Gastroesophageal sphincter (tissue), 3 donors: Measurements from ENCODE around the gene CNTNAP2.

Experiments used
- CTCF ChIP-seq, 4 experiments: fragments of 200-600 bp in 2 of 4; fragments of 450-650 bp in 2 of 4; sonication (generic) in 1 of 4; IDR thresholded peaks; one replicate each; pipeline ENCODE4 v1.5.1; 2017 to 2019; ENCODE audit warnings: antibody characterized with exemption in 4 of 4, mild to moderate bottlenecking in 2 of 4, moderate library complexity in 2 of 4
- EP300 ChIP-seq: sonication (generic); formaldehyde crosslinking; IDR thresholded peaks from one replicate; pipeline ENCODE4 v1.6.1; 2017; ENCODE audit warnings: antibody characterized with exemption, mild to moderate bottlenecking
- POLR2A ChIP-seq, 2 donors: fragments of 450-650 bp; IDR thresholded peaks; one replicate each; pipeline ENCODE4 v1.6.1; 2017; ENCODE audit warnings: antibody characterized with exemption in 2 of 2, mild to moderate bottlenecking in 2 of 2, moderate library complexity in 1 of 2
- POLR2AphosphoS5 ChIP-seq: sonication (generic); formaldehyde crosslinking; IDR thresholded peaks from one replicate; pipeline ENCODE4 v1.6.1; 2017; ENCODE audit warnings: antibody characterized with exemption

- TF ChIP-seq CTCF (IDR thresholded peaks at IDR 0.05) (no peak), POLR2A (IDR thresholded peaks at IDR 0.05) (no peak), POLR2AphosphoS5 (no peak), EP300 (no peak)
Measured at GRCh38 chr7:146791344-146792285, 675.0 kb downstream of the CNTNAP2 start.
